HUDEP-2 (cell line): Measurements from ENCODE around the gene PKHD1.

Experiments
- DNase-seq, 76 experiments: peaks; one replicate each; lab custom pipeline; 2025; ENCODE audit not compliant: unreplicated experiment in 76 of 76; lab: John Stamatoyannopoulos, UW

The PKHD1 gene

GRCh38 chr6:51651132-51651817 is 436.1 kb downstream of the PKHD1 start:
- no peak for DNase-seq

DNA sequence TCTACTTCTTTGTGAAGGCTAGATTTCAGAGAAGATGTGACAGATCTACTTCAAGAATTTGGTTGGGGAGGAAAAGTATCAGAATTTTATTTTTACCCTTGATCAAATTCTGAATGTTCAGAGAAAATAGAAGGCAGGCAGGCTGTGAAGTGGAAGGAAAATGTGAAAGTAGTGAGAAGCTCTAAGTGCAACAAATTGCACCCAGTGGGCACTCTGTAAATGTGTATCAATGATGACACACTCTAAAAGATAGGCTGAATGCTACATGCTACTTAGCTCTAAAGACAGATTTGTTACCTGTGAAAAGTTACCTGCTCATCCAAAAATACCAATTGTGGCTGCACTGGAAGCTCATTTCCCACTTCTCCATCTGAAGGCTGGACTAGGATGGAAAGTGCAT is 438.6 kb downstream of the PKHD1 start:
- no peak for DNase-seq

DNA sequence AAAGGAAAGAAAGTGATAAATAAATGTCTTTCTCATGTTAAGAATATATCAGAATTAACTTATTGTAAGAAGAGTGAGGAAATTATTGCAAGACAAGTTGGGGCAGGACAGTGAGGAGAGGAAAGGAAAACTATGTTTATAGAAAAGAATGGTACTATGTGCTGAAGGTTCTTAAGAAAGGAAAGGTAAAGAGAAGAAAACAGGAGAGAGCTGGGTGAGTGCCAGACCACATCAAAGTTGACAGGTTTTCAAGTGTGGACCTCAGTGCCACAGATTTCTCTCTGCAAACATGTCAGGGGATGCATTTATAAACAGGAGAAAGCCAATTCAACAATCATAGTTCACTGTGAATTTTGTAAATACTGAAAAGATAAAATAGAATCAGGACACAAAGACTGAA is 439.2 kb downstream of the PKHD1 start:
- no peak for DNase-seq

- no peak for DNase-seq
Measured at GRCh38 chr6:51644426-51644825, 443.0 kb downstream of the PKHD1 start.

GRCh38 chr6:51640021-51640420 is 447.4 kb downstream of the PKHD1 start:
- DNase-seq, result no peak

DNA sequence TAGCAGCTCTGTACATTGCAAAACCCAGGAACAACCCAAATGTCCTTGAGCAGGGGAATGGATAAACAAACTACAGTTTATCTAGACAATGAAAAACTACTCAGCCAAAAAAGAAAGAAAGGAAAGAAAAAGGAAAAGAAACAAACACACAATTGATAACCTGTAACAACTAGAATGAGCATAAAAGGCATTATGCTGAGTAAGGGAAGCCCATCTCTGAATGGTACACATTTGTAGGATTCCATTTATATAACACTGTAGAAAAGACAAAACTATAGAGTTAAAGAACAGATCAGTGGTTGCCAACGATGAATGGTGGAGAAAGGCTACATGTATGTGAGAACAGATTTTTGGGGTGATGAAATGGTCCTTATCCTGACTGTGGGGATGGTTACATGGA is 454.0 kb downstream of the PKHD1 start:
- DNase-seq, result no peak

DNA sequence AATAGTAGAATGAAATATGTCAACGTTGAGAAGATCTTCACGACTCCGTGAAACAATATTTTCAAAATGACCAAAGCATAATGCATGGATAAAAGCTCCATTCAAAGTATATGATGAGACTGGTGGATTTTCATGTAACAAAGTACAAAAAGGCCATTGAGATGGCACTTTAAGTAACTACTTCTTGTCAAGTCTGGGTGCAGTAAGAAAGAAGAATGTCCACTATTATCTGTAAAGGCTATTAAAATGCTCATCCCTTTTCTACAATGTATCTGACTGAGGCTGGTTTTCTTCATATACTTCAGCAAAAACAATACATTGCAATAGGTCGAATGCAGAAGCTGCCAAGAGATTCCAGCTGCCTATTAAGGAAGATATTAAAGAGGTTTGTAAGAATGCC is 457.4 kb downstream of the PKHD1 start:
- no peak for DNase-seq

DNA sequence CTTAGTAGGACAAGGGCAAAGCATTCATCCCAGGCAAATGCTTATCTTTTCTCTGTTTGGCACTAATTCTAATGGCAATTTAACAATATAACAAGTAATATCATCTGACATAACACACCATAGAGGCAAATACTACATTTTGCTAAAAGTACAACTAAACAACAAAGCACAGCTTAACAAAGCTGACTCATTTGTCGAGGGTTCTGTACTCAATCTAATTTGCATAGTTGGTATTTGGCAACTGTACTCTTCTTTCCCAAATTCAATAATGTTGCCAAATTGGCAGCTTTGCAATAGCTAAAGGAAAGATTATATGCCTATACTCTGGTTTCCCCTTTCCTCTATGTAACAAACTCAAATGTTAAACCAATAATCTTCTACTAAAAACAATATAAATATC is 461.0 kb downstream of the PKHD1 start:
- no peak for DNase-seq

DNA sequence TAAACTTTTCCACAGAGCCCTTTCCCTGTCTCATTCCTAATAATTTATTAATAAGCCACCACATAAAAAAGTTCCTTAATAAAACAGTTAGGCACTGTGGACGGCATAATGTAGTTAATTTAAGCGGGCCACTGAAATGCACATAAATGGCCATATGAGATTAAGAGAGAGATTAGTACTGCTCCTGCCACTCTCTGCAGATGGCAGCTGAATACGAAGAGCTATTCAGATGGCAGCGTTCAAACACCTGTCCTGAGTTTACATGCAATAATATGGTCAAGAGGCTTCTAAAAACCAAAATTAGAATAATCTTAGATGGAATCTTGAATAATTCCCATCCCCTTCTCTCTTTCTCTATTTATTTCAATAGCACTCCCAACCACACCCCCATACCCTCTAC is 461.8 kb downstream of the PKHD1 start:
- DNase-seq, result no peak

DNA sequence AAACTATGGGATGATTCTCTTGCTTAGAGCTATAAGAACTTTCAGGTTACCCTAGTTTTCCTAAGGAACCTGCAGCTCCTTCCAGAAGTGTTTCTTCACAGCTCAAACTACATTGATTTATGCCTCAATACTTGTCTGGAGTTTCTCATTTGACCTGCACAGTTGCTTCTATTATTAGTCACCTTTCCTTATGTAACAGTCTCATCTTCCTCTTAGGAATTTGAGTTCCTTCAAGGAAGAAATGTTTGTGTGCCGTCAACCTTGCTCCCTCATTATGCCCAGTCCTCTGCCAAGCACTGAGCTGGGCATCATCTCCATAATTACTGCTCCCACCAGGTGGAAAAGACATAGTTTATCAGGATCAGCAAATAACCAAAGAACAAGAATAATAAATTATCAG is 466.4 kb downstream of the PKHD1 start:
- no peak for DNase-seq

- DNase-seq, result no peak
Measured at GRCh38 chr6:51619042-51619799, 468.2 kb downstream of the PKHD1 start.

DNA sequence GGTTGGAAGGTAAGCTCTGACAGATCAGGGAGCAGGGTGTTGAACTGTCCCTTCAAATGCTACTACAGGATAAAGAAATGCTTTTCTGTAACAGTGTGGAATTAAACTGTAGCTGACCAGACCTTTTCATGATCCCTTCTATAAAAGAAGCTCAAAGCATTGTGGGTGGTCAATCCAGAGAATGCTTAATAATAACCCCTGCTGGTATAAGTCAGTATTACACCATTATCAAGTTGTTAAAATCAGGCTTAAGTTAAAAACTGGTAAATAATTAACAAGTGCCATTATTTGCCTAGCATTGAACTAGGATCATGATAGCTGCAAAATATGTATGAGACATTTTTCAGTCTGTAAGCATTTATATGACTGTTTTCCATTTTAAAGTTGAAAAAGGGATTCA is 468.9 kb downstream of the PKHD1 start:
- DNase-seq, result peak in 6 of 76 experiments; percentile 1 to 11 (median 8)

- DNase-seq, result no peak
Measured at GRCh38 chr6:51617751-51618150, 469.7 kb downstream of the PKHD1 start.

GRCh38 chr6:51616243-51616642 is 471.2 kb downstream of the PKHD1 start:
- DNase-seq, result no peak

DNA sequence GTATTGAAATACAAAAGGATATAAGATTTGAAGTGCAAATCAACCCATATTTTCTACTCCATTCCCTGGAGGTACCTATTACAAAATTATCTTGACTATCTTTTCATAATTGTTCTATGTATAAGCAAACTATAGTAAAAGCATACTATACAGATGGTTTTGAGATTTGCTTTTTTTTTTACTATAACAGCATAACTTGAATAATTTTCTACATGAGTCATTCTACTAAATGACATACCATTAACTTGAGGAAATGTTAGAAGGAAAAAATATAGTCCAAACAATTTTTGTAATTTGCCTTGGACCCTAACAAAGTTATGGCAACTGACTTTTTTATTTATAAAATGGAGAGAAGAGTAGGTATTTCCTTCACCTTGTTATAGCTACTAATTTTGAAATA is 472.7 kb downstream of the PKHD1 start:
- no peak for DNase-seq

GRCh38 chr6:51613558-51613957 is 473.9 kb downstream of the PKHD1 start:
- DNase-seq, result no peak

DNA sequence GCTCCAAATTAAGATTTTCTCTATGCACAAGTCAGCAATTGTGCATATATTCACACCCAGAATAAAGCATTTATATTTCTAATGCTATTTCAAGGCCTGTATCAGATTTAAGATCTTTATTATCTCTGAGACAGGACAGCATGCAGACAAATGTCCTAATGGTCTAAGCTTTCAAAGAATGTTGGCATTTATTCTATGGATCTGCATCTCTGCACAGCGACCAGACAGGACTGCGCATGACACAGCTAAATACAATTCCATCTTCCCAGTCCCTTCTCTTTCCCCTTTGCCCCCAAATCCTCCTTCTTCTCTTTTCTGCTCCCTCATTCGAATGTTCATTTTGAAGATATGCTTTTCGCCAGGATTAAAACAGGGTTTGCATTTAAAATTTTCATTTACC is 478.5 kb downstream of the PKHD1 start:
- no peak for DNase-seq

DNA sequence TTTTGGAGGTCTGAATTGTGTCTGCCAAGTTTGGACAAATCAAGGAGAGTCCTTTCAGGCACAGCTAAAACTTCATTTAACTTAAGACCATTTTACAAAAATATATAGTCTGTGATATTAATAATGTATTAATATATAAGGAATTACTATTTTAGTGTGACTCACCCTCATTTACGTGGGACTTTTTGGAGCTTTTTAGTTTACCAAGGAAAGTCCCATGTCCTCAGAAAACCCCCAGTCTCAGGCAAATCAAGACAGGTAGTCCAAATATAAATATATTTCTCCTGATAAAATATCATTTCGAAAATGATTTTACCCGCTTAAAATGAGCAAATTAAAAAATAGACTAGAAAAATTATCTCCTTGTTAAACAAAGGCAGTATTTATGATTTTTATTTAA is 479.0 kb downstream of the PKHD1 start:
- no peak for DNase-seq

DNA sequence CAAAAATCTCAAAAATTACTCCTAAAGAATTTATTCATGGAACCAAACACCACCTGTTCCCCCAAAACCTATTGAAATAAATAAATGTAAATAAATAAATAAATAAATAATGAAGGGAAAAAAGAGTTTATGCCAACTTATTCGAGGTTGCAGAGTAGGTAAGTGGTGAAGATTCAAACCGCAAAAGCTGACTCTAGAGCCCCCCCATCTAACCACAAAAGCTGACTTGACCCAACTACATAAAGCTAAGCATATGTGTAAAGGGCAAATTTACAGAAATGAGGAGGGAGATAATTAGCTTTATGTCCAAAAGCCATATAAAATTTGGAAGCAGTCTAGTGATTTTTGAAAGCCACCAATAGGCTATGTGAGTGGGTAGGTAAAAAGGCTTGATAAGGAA is 486.9 kb downstream of the PKHD1 start:
- DNase-seq, result no peak

DNA sequence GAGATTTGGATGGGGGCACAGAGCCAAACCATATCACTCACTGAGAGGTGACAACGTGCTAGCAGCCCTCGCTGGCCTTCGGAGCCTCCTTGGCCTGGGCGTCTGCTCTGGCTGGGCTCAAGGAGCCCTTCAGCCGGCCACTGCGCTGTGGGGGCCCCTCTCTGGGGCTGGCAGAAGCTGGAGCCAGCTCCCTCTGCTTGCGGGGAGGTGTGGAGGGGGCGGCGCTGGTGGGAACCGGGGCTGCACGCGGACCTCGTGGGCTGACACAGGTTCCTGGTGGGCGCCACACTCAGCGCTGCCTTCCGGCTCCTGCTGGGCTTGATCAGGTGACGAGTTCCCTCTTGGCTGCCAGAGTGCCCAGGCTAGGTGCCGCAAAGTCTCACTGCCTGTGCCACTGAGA is 489.2 kb downstream of the PKHD1 start:
- DNase-seq, result no peak

DNA sequence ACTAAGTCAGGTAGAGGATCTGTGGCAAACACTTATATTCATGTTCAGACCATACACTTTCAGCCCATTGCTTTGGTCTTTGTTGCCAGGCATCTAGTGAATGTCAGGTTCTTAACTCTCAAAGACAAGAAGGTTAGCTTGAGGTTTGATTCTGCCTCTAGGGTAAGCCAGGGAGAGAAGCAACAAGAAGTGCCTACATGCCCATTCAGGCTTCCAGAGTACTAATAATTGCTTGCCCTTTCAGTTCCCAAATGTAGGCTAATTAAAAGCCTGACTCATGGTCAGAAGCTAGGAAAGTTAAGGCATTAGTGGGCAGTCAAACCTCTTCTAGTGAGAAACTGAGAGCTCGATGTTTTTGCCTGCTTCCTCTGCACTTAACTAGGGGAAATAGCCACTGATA is 492.4 kb downstream of the PKHD1 start:
- no peak for DNase-seq

GRCh38 chr6:51585264-51585663 is 502.1 kb downstream of the PKHD1 start:
- DNase-seq, result no peak
